ENCODE measurements around the gene PDIA5.

Gene PDIA5

GRCh38 chr3:123090728-123091531 is 24.1 kb downstream of the PDIA5 start:
- TF ChIP-seq, protein P1, sequence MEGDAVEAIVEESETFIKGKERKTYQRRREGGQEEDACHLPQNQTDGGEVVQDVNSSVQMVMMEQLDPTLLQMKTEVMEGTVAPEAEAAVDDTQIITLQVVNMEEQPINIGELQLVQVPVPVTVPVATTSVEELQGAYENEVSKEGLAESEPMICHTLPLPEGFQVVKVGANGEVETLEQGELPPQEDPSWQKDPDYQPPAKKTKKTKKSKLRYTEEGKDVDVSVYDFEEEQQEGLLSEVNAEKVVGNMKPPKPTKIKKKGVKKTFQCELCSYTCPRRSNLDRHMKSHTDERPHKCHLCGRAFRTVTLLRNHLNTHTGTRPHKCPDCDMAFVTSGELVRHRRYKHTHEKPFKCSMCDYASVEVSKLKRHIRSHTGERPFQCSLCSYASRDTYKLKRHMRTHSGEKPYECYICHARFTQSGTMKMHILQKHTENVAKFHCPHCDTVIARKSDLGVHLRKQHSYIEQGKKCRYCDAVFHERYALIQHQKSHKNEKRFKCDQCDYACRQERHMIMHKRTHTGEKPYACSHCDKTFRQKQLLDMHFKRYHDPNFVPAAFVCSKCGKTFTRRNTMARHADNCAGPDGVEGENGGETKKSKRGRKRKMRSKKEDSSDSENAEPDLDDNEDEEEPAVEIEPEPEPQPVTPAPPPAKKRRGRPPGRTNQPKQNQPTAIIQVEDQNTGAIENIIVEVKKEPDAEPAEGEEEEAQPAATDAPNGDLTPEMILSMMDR (IDR thresholded peaks at IDR 0.05; ENCODE audit: control extremely low read depth, extremely low read depth, low read depth, missing control alignments) = no peak
- ChIA-PET POLR2A (no interaction called here), CTCF (interaction anchor here (0.8 kb wide), 1 partner anchor 10 kb away, joined by 3 read pairs; no protein-coding TSS in a partner anchor)
- no peak for DNase-seq (ENCODE audit: extremely low spot score)

GRCh38 chr3:123092243-123092642 is 25.4 kb downstream of the PDIA5 start:
- TF ChIP-seq, protein P1 (IDR thresholded peaks at IDR 0.05; ENCODE audit: control extremely low read depth, extremely low read depth, low read depth, missing control alignments) = no peak
- no peak for DNase-seq (ENCODE audit: extremely low spot score)
- POLR2A ChIA-PET = no interaction called here
- CTCF ChIA-PET = no interaction called here

DNA sequence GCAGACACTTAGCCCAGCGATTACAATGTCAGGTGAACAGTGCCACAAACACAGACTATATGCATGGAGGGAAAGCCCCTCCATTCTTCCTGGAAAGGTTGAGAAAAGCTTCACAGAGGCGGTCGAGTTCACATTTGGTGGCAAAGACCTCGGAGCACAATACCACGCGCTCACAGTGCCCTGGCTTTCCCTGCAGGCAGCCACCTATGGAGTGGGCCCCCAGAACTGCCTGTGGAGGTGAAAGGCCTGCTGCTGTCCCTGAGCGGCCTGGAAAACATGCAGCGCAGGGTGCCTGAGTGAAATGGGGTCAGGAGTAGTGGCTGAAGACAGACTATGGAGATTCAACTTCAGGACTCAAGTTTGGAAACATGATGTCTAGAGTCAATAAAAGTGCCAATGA is 26.9 kb downstream of the PDIA5 start:
- TF ChIP-seq, protein P1 (IDR thresholded peaks at IDR 0.05; ENCODE audit: control extremely low read depth, extremely low read depth, low read depth, missing control alignments) = no peak
- DNase-seq (ENCODE audit: extremely low spot score) = no peak
- POLR2A ChIA-PET = no interaction called here
- CTCF ChIA-PET = interaction anchor here (2.8 kb wide), 1 partner anchor 8 kb away, joined by 10 read pairs; no protein-coding TSS in a partner anchor

- ChIA-PET CTCF (interaction anchor here (0.9 to 2.8 kb wide), 2 partner anchors 9 to 14 kb away, joined by 3 to 10 read pairs; no protein-coding TSS in a partner anchor), POLR2A (no interaction called here)
- no peak for DNase-seq (ENCODE audit: extremely low spot score)
- TF ChIP-seq, protein P1 (IDR thresholded peaks at IDR 0.05; ENCODE audit: control extremely low read depth, extremely low read depth, low read depth, missing control alignments) = no peak
Measured at GRCh38 chr3:123094516-123095313, 27.9 kb downstream of the PDIA5 start.

DNA sequence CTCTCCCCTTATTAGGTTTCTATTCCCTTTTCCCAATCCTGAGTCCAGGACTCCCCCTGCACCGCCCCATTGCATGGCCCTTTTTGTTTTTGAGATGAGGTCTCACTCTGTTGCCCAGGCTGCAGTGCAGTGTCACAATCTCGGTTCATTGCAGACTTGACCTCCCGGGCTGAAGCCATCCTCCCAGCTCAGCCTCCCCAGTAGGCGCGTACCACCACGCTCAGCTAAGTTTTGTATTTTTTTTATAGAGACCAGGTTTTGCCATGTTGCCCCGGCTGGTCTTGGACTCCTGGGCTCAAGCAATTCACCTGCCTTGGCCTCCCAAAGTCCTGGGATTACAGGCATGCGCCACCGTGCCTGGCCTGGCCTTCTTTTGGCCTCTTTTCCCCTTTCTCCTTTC is 29.3 kb downstream of the PDIA5 start:
- ChIA-PET POLR2A (no interaction called here), CTCF (no interaction called here)
- TF ChIP-seq, protein P1 (IDR thresholded peaks at IDR 0.05; ENCODE audit: control extremely low read depth, extremely low read depth, low read depth, missing control alignments) = no peak

GRCh38 chr3:123096731-123097130 is 29.9 kb downstream of the PDIA5 start:
- TF ChIP-seq, protein P1 (IDR thresholded peaks at IDR 0.05; ENCODE audit: control extremely low read depth, extremely low read depth, low read depth, missing control alignments) = no peak
- no peak for DNase-seq (ENCODE audit: extremely low spot score)
- CTCF ChIA-PET = no interaction called here
- POLR2A ChIA-PET = no interaction called here

More for the DNA sequence above, 29.3 kb downstream of the PDIA5 start:
- DNase-seq (ENCODE audit: extremely low spot score) = no peak
